Calu3 (cell line): Measurements from ENCODE around the gene EGFLAM. TPM values are rescaled to one million over a fixed set of nuclear protein-coding genes. Genes with fewer than 3 reads are reported as not detected.

Experiments
- BruUV-seq: library from RNA; stranded (reverse); fragments of 400-500 nt; replicated peaks from 2 replicates; lab custom pipeline; 2021; lab: Mats Ljungman, UMichigan
- CTCF ChIA-PET: fragments of 300-600 bp; sonication (Branson Sonifier 250); formaldehyde crosslinking; loops from one replicate; lab custom pipeline; 2022; ENCODE audit warnings: antibody characterized with exemption; lab: Charles Lee
- DNase-seq: peaks from one replicate; pipeline ENCODE4 v3.0.0; 2022
- H3K27ac Mint-ChIP-seq: one replicate; pipeline ENCODE4 v1.8.0; 2022; ENCODE audit warnings: mixed read lengths; ENCODE audit not compliant: unreplicated experiment
- H3K27me3 Mint-ChIP-seq: one replicate; pipeline ENCODE4 v1.8.0; 2022; ENCODE audit warnings: mixed read lengths; ENCODE audit not compliant: unreplicated experiment
- H3K36me3 Mint-ChIP-seq: one replicate; pipeline ENCODE4 v1.8.0; 2022; ENCODE audit warnings: mild to moderate bottlenecking, moderate library complexity, mixed read lengths; ENCODE audit not compliant: insufficient read depth, unreplicated experiment
- H3K4me1 Mint-ChIP-seq: one replicate; pipeline ENCODE4 v1.8.0; 2022; ENCODE audit warnings: mild to moderate bottlenecking, low read depth, mixed read lengths; ENCODE audit not compliant: unreplicated experiment
- H3K4me3 Mint-ChIP-seq: one replicate; pipeline ENCODE4 v1.8.0; 2022; ENCODE audit warnings: mild to moderate bottlenecking, low read depth, moderate library complexity, mixed read lengths; ENCODE audit not compliant: unreplicated experiment
- H3K9me3 Mint-ChIP-seq: one replicate; pipeline ENCODE4 v1.8.0; 2022; ENCODE audit warnings: low read depth, mixed read lengths; ENCODE audit not compliant: unreplicated experiment
- intact Hi-C: fragments of 100-400 bp; cut with micrococcal nuclease; formaldehyde crosslinking; loops from one replicate; pipeline ENCODE4 v1.10.0; 2022; ENCODE audit not compliant: unreplicated experiment
- total RNA-seq: library from RNA; stranded (reverse); gene quantifications from 2 replicates; pipeline ENCODE4 v1.2.3, GENCODE V29; 2022
- TF ChIP-seq, protein P1 (sequence below): fragments of 200-600 bp; IDR thresholded peaks from one replicate; pipeline ENCODE4 v1.8.0; 2022; ENCODE audit warnings: antibody characterized with exemption; ENCODE audit not compliant: unreplicated experiment

EGFLAM gene
- total RNA-seq, 1 experiment from 2014 or later: not detected

DNA sequence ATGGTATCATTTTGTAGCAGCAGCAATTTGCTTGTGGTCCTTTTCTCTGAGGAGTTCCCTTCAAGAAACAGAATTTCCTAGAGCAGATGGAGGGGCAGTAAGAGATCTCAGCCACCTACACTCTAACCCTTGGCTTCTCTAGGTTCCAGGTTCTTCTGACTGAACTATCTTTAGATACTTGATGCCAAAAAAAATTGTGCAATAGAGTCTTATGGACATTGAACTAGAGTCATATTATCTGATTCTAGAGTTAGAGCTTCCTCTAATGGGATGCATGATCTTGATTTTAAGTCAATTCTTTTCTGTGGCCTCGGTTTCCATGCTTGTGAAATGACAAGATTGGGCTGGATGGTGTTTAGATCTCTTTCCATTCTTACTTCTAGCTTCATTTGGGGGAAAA is 142.8 kb downstream of the EGFLAM start:
- no peaks in the 10 kb centered on the region for H3K36me3 Mint-ChIP-seq
- H3K27me3 Mint-ChIP-seq: peaks cover 98% of the 10 kb centered on the region
- BruUV-seq: no TSS peak
- H3K4me1 Mint-ChIP-seq: no peaks in the 10 kb centered on the region
- H3K9me3 Mint-ChIP-seq: no peaks in the 10 kb centered on the region
- H3K4me3 Mint-ChIP-seq: no peak overlapping the region
- CTCF ChIA-PET: interaction anchor here (0.6 kb wide), 1 partner anchor 16 kb away, joined by 5 read pairs; no protein-coding TSS in a partner anchor
- no peak overlapping the region for H3K27ac Mint-ChIP-seq
- TF ChIP-seq, protein P1, sequence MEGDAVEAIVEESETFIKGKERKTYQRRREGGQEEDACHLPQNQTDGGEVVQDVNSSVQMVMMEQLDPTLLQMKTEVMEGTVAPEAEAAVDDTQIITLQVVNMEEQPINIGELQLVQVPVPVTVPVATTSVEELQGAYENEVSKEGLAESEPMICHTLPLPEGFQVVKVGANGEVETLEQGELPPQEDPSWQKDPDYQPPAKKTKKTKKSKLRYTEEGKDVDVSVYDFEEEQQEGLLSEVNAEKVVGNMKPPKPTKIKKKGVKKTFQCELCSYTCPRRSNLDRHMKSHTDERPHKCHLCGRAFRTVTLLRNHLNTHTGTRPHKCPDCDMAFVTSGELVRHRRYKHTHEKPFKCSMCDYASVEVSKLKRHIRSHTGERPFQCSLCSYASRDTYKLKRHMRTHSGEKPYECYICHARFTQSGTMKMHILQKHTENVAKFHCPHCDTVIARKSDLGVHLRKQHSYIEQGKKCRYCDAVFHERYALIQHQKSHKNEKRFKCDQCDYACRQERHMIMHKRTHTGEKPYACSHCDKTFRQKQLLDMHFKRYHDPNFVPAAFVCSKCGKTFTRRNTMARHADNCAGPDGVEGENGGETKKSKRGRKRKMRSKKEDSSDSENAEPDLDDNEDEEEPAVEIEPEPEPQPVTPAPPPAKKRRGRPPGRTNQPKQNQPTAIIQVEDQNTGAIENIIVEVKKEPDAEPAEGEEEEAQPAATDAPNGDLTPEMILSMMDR: no peak
- DNase-seq: no peak
- intact Hi-C loops: no loop called here

DNA sequence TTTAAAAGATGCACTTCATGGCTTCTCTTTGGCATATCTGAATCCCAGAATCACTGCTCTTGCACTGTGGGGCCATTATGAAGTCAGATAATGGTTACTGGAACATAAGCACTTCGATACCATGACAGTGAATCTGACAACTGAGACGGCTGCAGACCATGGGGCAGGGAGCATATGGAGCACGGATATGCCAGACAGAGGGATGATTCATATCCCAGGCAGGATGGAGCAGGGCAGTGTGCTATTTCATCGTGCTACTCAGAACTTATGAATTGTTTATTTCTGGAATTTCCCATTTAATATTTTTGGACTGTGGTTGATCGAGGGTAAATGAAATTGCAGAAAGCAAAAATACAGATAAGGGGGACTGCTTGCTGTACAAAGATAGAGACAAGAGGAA is 145.0 kb downstream of the EGFLAM start:
- H3K9me3 Mint-ChIP-seq: no peaks in the 10 kb centered on the region
- H3K36me3 Mint-ChIP-seq: no peaks in the 10 kb centered on the region
- TF ChIP-seq, protein P1: no peak
- peaks cover 98% of the 10 kb centered on the region for H3K27me3 Mint-ChIP-seq
- H3K27ac Mint-ChIP-seq: no peak overlapping the region
- CTCF ChIA-PET: no interaction called here
- H3K4me3 Mint-ChIP-seq: no peak overlapping the region
- no peaks in the 10 kb centered on the region for H3K4me1 Mint-ChIP-seq
- no peak for DNase-seq
- intact Hi-C loops: no loop called here
- BruUV-seq: no TSS peak

DNA sequence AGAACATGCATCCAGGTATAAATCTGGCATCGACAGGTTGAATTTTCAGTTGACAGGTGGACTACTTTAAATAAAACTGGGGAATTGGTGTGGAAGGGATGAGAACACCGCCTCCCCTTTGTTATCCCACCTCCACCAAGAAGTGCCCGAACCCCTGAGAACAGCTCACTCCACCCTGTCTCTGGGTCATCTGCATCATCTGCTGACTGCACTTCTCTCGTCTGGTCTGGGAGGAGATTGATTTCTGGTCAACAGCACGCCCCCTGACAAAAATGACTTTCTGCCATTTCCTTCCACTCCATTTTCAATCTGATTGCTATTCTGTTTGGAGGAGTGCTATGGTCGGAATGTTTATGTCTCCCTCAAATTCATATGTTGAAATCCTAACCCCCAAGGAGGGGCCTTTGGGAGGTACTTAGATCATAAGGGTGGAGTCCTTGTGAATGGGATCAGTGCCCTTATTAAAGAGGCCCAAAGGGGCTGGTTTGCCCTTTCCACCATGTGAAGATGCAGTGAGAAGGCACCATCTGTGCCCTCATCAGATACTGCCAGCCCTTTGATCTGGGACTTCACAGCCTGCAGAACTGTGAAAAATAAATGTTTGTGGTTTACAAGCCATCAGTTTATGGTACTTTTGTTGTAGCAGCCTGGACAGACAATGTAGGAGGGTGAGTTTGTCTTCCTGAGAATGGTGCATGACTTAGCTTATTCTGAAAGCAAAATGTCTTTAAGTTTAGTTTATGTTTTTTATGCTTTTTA is 145.7 kb downstream of the EGFLAM start:
- intact Hi-C loops: loop anchor here (1.0 kb wide), 1 partner anchor 195 kb away; no protein-coding TSS in a partner anchor
- Mint-ChIP-seq H3K4me1 (no peaks in the 10 kb centered on the region), H3K27ac (no peak overlapping the region), H3K9me3 (no peaks in the 10 kb centered on the region), H3K27me3 (peaks cover 98% of the 10 kb centered on the region), H3K4me3 (no peak overlapping the region), H3K36me3 (no peaks in the 10 kb centered on the region)
- TF ChIP-seq, protein P1: no peak
- BruUV-seq: no TSS peak
- DNase-seq: no peak
- CTCF ChIA-PET: no interaction called here

DNA sequence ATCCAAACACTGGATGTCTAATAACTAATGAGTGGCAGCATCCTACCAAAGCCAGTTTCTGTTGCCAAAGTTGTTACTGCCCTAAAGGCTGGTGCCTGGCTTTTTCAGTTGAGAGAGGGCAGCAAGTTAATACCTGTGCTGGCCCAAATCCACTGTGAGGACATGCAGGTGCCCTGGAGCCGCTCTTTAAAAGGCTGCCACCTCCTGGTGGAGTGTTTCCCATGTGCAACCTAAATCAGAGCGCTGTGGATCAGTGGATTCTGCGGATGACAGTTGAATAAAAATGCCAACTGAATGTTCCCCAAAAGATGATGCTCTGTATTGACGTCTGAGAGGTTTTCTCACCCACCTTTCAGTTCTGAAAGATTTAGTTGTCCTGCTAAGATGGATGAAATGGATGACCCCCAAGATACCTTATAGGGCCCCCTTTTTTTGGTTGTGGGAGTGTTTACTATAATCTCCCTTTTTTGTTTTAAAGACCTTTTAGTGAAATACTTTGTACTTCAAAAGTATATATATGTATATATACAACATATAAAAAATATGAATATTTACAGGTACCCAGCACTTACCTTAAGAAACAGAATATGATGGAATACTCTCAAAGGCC is 146.4 kb downstream of the EGFLAM start:
- no peaks in the 10 kb centered on the region for H3K36me3 Mint-ChIP-seq
- CTCF ChIA-PET: no interaction called here
- intact Hi-C loops: loop anchor here (1.0 kb wide), 1 partner anchor 195 kb away; no protein-coding TSS in a partner anchor
- no peaks in the 10 kb centered on the region for H3K4me1 Mint-ChIP-seq
- H3K27ac Mint-ChIP-seq: no peak overlapping the region
- DNase-seq: peak; percentile 41
- TF ChIP-seq, protein P1: peak; percentile 27
- no peak overlapping the region for H3K4me3 Mint-ChIP-seq
- H3K27me3 Mint-ChIP-seq: peaks cover 95% of the 10 kb centered on the region
- no peaks in the 10 kb centered on the region for H3K9me3 Mint-ChIP-seq
- no TSS peak for BruUV-seq
